Right lobe of liver (tissue), 4 donors: ENCODE results near the gene TMEM225B.

Source experiments
- CTCF ChIP-seq, 4 donors: fragments of 200-600 bp in 3 of 4; fragments of 450-650 bp in 1 of 4; IDR thresholded peaks; one replicate each; pipeline versions ENCODE4 v1.5.1 to v1.8.0; 2016 to 2022; ENCODE audit warnings: antibody characterized with exemption in 4 of 4, mild to moderate bottlenecking in 2 of 4
- POLR2A ChIP-seq: fragments of 450-650 bp; IDR thresholded peaks from one replicate; pipeline ENCODE4 v1.6.1; 2017; ENCODE audit warnings: antibody characterized with exemption, mild to moderate bottlenecking
- donor health status: DM: no; HTN: no; CAD: no.
- donor health status: DM: no; HTN: no; CAD: no.
- donor health status: DM: no; HTN: yes; CAD: no.

GRCh38 chr7:99625321-99625720 is 27.3 kb downstream of the TMEM225B start:
- TF ChIP-seq POLR2A (no peak), CTCF (IDR thresholded peaks at IDR 0.05) (no peak)
